GM21515 (cell line): ENCODE results near the gene PSD.
A peak's percentile ranks its signal among the peaks of the same experiment; 100 is the strongest.
"Not testable (repeated sequence)": the region's sequence is repeated elsewhere in the genome, so short reads cannot be mapped to it uniquely, and the experiment has no call there.

ENCODE experiments used
- ATAC-seq: cut with Tn5 transposase; IDR thresholded peaks from one replicate; pipeline ENCODE4 v1.9.1; 2021; ENCODE audit not compliant: unreplicated experiment

The PSD gene

DNA sequence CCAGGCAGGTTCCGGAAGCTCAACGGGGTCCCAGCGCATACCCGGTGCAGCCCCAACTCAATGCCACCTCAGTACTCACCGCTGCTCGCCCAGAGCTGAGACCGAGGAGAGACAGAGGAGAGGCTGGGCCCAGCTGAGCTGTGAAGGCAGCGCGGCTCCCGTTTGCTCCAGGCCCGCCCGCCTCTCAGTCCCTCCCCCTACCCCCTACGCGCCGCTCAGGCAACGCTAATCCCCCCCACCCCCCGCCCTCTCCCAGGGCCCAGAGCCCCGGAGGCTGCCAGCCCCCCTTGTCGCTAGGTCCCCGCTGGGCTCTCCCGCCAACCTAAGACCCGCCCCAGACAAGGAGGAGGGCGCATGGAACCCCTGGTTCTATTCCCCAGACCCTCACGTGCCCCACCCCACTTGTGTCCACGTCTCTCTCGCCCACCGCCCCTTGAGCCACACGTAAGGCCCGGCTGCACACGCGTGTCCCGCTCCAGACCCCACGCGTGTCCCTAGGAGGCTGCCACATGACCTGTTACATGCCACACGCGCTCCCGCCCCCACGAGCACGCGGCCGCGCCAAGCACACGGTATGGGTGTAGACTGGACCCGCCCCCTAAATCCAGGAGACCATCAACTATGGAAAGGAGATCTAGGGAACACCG, at the start of gene PSD:
Gene PSD (minus strand): TSS at position 164 of the 647 bp plus-strand sequence. CDS start 1,747 bp downstream, outside the sequence.
- no peak for ATAC-seq

DNA sequence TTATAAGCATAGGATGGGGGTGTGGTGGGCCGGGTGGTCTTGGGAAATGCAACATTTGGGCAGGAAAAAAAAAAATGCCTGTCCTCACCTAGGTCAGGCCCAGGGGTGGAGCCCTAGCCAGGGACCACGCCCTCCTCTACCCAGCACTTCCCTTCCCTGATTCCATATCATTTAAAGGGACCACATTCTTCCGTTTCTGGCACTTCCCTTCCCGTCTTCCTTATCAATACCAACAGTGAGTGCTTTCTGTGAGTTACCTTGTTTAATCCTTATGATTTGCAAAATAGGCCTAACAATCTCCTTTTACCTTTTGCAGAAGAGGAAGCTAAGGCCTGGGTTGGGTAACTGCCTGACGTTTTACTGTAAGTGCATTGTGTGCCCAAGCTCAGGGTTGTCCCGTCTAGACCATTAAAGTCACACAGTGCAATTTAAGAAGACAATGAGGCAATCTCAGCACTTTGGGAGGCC, 49.4 kb upstream of the PSD start:
- no peak for ATAC-seq

DNA sequence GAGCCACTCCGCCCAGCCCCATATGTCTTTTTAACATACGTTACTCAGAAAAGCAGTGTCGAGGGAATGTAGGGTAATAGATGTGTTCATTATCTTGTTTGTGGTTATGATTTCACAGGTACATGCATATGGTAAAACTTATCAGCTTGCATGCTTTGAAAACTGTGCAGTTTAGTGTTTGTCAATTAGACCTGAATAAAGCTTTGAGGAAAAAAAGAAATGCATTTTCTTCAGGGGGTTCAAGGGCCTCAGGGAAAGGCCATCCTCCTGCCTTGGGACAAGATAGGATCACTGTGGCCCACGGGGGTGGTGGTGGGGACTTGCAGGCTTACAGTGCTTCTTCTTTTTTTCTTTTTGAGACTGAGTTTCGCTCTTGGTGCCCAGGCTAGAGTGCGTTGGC, 48.7 kb upstream of the PSD start:
- no peak for ATAC-seq

DNA sequence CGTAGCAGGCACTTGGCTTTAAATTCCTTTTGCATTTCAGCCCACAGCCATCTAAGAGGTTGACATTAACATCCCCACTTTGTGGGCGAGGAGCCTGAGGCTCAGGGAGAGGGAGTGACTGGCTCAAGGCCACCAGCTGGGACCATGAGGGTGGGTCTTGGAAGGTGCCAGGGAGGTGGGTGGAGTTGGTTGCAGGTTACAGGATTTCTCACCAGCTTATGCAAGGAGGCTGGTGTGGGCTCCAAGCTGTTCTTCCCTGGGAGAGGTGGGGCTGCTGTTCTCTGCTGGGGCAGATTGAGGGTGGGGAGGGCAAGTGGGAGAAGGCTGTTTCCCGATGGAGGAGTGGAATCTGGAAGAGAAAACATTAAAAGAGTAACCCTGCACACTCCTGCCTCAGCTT, 46.9 kb upstream of the PSD start:
- ATAC-seq = no peak

DNA sequence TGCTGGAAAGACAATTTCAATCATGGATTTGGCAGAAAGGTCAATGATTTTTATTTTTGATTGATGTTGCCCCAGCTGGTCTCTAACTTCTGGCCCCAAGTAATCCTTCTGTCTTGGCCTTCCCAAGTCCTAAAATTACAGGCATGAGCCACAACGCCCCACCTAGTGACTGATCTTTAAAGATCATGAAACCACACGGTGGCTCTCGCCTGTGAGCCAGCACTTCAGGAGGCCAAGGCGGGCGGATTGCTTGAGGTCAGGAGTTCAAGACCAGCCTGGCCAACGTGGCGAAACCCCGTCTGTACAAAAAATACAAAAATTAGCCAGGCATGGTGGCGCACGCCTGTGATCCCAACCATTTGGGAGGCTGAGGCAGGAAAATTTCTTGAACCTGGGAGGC, 45.4 kb upstream of the PSD start:
- ATAC-seq = no peak

DNA sequence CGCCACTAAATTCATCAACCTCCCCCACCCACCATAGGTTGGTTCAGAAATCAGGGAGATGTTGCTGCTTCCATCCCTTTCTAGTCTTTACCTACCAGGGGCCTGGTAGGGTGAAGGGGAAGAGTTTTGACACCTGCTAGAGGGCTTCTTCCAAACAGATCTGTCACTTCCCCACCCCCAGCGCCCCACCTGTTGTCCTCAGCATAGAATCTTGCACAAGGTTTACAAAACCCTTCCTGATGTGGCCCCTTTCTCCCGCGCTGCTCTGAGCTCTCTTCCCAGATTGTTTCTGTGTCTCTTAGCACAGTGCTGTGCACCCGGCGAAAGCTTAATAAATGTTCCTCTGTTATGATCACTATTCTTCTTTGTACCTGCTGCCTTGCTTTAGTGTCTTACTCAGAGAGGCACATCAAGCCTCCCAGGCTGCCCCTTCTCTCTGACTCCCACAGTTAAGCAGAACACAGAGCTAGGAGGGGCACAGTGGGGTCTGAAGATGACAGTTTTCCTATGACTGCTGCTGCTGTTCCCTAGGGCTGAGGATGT, 44.0 kb upstream of the PSD start:
- no peak for ATAC-seq

DNA sequence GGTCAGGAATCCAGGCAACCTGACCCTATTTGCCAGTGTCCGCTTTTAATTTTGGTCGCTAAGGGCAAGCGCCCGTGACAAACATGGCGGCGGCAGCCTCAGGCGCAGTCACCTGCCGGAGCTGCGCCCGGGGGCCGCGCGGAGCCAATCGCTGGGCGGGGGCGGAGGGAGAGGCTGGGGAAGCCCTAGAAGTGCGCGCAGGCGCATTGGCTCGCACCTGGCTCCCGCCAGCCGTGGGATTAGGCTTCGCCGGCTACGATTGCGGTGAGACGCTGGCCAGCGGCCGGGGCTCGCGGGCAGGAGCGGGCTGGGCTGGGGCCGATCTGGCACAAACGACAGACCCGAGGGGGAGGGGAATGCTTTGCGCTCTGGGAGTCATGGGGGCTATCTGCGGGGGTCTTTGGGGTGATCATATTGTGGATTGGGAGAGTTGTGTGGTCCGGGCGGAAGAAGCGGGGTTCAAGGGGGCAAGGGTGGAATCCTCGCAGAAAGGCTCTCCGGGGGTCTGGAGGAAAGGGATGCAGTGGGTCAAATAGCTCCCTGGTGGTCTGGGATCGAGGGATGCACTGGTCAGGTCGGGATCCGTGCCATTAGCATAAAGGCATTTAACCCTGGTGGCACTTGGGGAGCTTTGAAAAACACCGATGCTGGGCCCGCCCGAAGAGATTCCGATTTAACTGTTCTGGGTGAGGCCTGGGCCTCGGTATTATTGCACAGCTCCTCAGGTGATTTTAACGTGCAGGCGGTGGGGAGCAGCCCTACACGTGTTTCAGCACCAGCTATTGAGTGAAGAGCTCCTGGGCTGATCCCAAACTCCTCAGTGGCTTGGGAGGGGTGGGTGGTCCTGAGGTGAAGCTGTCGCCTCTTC, 42.8 kb upstream of the PSD start:
- peak; percentile 77 for ATAC-seq

DNA sequence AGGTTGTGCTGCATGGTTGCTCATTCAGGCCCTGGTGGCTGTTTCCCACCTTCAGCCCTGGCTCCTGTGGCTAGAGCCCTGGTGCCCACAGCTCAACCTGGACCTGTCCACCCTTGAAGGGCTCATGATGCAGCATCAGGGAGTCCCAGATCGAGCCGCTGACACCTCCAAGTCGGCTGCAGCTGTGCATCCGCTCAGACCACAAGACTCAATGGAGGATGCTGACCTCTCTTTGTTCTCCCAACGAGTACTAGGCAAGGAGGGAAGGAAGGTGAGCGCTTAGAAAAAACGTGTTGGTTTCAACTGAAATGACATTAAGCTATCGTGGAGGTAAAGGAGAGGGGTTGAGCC, 42.2 kb upstream of the PSD start:
- peak; percentile 23 for ATAC-seq

DNA sequence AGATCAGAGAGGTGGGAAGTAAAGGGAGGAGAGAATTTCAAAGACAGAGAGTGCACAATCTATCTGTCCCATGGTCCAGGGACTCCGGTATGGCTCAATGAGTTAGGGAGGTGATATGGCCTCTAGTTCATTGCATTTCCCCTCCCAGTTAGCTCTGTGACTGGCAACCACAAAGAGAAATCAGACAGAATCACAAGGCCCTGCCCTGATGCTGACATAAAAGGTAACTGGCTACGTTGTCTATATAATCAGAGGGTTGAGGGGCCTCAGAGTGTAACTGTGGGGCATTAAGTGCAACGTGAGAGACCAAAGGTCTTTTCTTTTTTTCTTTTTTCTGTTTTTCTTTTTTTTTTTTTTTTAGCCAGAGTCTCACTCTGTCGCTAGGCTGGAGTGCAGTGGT, 40.1 kb upstream of the PSD start:
- no peak for ATAC-seq

DNA sequence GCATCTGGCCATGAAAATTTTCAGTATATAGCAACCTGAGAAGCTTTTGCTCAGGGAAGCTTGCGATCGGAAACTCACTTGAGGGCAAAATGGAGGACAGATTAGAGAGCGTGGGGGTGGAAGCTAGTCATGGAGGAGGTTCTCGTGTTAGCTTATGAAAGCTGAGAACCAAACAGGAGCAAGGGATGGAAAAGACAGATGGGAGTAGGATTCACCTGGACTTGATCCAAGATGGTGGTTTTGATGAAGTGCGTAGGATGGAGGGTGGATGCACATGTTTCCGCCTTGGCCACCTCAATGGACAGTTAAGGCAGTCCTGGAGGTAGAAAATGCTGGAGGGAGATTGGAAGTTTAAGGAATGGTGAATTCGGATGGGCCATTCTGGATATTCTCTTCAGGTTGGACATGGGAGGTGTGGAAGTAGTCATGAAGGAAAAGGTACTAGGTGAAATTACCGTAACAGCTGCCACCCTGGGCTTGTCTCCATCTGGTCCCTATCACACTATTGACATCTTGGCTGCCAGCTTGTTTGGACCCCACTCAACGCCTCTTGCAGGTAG, 39.1 kb upstream of the PSD start:
- no peak for ATAC-seq

DNA sequence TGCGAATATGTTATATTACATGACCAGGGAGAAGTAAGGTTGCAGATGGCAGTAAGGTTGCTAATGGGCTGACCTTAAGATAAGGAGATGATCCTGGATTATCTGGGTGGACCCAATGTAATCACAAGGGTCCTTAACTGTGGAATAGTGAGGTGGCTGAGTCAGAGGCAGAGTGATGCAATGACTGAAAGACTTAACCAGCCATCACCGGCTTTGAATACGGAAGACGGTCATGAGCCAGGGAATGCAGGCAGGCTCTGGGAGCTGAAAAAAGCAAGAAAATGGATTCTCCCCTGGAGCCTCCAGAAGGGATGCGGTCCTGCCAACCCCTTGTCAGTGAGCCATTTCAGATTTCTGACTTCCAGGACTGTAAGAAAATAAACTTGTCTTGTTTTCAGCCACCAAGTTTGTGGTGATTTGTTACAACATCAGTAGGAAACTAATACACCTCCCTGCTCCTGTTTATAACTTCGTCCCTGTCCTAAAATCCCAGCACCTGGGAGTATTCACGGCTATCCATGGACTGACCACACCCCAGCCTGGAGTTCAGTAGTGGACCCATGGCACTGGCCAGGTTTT, 37.4 kb upstream of the PSD start:
- ATAC-seq = no peak

DNA sequence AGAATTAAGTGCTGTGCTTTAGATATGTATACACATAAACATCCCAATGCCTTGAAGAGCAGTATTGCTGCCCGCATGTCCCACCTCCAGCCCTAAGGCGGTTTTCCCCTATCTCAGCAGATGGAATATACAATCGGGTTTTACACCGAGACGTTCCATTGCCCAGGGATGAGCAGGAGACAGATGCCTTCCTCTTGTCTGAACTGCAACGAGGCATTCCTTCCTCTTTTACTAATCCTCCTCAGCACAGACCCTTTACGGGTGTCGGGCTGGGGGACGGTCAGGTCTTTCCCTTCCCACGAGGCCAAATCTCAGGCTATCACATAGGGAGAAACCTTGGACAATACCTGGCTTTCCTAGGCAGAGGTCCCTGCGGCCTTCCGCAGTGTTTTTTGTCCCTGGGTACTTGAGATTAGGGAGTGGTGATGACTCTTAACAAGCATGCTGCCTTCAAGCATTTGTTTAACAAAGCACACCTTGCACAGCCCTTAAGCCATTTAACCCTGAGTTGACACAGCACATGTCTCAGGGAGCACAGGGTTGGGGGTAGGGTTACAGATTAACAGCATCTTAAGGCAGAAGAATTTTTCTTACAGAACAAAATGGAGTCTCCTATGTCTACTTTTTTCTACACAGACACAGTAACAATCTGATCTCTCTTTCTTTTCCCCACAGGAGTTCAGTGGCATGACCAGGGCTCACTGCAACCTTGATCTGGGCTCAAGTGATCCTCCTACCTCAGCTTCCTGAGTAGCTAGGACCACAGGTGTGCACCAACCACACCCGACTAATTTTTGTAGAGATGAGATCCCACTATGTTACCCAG, 36.3 kb upstream of the PSD start:
- not testable (repeated sequence) for ATAC-seq

DNA sequence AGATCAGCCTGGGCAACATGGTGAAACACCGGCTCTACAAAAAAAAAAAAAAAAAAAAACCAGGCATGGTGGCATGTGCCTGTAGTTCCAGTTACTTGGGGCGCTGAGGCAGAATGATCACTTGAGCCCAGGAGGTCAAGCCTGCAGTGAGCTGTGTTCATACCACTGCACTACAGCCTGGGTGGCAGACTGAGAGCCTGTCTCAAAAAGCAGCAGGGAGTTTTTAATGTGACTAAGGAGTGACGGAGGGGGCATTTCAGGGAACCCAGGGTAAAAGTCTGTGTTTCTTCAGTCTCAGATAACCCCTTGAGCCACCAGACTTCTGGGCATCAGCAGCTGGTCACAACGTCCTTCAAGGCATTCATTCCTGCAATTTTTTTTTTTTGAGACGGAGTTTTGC, 34.9 kb upstream of the PSD start:
- no peak for ATAC-seq

DNA sequence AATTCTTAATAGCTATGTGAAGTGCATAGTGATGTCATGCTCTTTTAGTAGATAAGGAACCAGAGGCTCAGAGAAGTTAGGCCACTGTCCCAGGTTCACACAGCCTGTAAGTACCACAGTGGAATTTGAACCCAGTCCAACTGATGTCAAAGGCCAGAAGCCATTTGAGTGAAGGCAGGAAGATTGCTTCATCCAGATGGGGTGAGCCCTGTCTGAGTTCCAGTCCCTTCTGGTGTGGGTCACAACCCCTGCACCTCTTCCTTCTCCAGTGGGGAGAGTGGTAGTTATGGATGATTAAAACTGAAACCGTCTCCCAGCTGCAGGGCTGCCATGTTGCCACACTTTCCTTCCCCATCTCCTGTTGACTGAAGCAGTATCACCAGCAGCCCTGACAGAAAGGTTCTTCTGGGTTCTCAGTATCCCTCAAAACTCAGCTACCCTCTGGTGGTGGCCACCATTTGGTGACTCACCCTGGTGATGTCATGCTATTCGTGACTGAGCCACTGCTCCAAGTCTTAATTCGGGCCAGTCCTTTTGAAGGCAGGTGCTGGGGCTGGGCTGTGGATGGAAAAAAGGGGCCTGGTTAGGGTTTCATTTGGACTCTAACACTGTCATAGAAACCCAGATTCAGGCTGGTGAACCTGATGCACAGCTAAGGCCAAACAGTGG, 34.2 kb upstream of the PSD start:
- ATAC-seq = no peak

DNA sequence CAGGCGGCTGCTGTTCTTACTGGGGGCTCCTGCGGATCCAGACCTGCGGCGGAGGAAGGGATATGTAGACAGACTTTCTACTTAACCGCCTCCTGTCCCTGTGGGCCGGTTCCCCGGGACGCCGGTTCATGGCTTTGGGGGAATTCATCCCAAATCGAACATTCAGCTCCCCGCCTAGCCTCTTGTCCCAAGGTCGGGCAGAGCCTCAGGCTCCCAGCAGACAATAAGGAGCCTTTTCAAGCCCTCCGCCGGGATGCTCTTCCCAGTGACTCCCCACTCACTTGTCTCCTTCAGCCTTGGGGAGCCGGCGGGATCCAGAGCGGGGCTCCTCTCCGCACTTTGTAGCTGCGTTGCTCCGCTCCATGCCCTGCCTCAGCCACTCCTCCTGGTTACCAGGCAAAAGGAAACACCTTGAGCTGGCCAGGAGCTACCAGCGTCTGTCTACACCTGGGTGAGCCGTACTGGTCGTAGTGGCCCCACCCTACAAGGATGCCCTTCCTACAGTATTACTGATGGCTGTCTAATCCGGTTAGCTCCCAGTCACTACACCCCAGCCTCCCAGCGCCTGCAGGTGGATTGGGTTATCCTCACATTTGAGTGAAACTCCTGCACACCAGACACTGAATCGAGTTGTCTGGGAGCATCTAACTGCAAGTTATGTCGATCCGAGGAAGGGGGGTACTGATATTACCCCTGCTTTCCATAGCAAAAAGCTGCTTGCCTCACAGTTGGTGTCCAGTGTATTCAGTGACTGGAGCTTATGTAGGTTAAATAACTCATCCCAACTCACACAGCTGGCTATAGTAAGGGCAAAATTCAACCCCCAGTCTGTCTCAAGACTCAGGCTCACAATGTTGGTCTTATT, 32.8 kb upstream of the PSD start, which contains the start of gene C10orf95:
Gene C10orf95 (minus strand): TSS at position 439 of the 865 bp plus-strand sequence. CDS start 450 bp downstream, outside the sequence.
- no peak for ATAC-seq

DNA sequence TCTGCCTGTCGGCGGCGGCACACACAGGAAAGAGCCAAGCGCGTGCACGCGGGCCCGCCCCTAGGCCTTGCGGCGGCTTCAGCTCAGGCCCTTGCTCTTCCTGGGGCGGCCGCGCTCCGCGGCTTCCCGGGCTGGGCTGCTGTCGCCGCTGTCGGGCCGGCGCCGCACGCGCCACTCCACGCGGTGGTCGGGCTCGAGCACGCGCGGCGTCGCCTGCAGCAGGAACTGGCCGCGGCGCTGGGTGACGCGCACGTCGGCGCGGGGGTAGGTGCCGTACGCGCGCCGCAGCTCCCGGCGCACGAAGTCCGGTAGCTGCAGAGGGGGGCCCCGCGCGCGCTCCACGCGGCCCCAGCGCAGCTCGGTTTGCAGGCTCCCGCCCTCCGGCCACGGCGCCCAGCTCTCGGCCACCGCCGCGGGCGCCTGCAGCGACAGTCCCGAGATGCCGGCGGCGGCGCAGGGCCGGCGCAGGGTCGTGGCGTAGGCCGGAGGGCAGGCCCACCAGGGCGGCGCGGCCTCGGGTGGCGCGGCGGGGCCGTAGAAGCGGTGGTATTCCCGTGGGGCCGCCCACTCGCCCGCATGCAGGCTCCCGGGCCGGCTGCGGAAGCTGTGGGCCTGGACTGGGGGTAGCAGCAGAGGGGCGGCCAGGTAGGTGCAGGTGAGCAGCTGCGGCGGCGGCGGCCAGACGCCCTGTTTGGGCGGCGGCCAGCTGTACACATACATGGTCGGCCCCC, 32.0 kb upstream of the PSD start:
- peak; percentile 81 for ATAC-seq

DNA sequence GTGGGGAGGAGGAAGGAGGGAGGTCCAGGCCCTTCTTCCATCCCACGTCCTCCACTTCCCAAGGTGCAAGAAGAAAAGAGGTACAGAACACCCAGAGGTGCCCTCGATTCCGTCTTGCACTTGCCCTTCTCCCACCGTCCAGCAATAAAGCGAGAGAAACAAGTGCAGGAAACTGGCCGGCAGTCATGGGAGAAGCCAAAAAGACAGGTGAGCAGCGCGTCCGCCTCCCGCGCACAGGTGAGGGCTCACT, 31.5 kb upstream of the PSD start:
- no peak for ATAC-seq

DNA sequence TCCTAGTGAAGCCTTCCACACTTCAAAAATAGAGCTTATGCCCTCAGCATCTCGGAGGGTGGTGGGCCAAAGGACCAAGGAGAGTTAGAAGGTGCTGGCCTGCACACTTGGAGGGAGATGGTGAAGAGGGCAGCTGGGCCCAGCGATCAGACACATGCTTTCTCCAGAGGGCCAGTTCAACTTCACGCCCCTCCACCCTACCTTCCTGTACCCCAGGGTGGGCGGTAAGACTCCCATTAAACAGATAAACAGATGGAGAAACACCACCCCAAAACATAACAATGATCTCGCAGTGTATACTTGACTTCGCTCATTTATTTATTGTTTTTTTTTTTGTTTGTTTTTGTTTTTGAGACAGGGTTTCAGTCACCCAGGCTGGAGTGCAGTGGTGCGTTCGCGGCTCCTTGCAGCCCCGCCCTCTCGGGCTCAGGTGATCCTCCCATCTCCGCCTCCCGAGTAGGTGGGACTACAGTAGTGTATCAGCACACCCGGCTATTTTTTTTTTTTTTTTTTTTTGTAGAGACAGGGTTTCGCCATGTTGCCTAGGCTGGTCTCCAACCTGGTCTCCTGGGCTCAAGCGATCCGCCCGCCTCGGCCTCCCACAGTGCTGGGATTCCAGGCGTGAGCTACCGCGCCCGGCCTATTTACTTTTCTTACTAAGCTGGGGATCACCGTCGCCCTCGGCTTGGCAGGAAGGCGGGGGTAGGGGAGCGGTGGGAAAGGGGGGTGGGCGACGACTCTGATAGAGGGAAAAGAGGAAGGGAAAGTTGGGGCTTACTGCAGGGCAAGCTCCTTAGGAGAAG, 30.9 kb upstream of the PSD start:
- ATAC-seq = peak; percentile 46
